GM21825 (cell line): ENCODE measurements around the gene ERC2.

Experiments used
- ATAC-seq: cut with Tn5 transposase; IDR thresholded peaks from one replicate; pipeline ENCODE4 v1.9.1; 2021; ENCODE audit warnings: mild to moderate bottlenecking, moderate library complexity; ENCODE audit not compliant: unreplicated experiment

Gene ERC2

DNA sequence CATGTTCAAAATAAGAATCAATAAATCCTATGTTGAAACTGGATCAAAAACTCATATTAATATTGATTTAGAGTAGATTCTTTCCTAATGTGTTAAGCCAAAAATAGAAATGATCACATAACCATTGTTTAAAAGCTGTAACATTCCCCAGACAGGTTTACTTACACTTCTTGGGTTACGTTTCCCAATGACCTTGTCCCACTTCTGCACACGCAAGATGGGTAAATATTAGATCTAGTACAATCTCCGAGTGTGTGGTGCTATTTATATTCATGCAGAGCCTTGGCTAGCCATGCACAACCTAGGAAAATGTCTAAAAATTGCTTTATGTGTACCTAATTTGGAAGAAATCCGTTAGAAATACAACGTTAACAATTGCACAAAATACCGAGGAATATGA, 39.6 kb downstream of the ERC2 start:
- ATAC-seq = no peak

DNA sequence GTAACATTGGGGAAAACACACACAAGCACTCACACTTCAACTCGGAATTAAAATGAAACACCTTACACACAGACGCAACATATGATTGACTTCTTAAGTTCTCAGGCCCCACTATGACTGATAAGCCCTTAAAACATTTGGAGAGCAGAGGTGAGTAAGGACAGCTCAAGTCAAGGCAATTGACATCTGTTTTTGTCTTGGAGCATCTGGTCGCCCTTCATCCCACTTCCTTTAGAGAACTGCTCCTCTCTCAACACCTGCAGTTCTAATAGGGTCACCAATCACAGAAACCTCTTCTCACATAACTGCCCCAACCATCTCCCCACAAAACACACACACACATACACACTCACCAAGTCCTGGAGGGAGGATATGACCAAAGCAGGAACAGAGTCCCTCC, 43.4 kb downstream of the ERC2 start:
- ATAC-seq = no peak

DNA sequence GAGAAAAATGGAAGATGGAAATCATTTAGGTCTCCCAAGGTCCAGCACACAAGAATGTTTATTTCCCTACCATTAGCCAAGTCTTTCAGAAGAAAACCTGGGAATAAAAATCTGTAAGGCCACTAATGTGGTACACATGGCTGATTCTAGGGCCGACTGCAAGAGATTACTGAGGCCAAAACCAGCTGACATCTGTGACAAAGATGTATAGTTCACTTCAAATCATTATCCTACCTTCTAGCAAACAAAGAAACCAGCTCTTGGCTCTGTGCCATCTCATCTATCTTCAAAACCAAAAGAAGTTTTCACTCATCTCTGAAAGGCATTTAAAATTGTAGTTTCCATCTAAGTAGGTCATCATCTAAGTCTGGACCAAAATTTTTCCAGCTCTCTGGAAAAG, 43.9 kb downstream of the ERC2 start:
- ATAC-seq = no peak

- no peak for ATAC-seq
Observed at GRCh38 chr3:56423661-56424099, 44.6 kb downstream of the ERC2 start.

DNA sequence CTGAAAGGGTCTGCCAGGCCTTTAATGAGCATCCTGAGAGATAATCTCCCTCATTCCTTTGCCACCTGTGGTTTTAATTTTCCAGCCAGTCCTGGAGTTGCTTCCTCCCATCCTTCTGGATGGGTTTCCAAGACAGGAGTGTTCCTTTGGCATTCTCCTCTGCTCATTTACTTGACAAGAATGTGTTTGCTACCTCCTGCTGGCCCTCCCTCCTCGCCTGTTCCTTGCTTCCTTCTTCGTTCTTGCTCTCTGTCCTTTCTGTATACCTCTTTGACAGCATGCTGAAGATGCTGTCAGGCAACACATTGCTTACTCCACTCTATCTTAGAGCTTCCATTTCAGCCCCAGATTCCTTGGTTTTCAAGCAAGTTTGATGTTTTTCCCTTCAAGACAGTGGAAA, 46.0 kb downstream of the ERC2 start:
- ATAC-seq = no peak

GRCh38 chr3:56421205-56421604, 47.1 kb downstream of the ERC2 start:
- ATAC-seq = no peak

- ATAC-seq = no peak
Observed at GRCh38 chr3:56415652-56416051, 52.6 kb downstream of the ERC2 start.

DNA sequence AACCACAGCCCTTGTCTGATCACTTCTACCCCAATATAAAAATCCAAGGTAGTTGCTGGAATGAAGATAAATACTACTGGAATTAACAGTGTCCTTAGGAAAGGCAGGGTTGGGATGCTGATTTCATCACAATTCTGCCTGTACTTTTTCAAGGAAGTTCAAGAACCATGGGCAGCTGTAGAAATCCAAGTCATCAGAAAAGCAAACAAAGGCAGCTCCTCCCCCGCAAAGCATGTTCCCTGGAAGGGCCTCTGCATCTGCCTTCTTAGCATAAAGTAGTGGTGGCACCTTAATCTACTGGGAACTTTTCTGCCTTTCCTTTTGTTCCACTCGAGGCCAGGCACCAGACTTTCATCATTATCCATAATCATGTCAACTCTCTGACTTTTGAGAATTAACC, 54.4 kb downstream of the ERC2 start:
- ATAC-seq = no peak

DNA sequence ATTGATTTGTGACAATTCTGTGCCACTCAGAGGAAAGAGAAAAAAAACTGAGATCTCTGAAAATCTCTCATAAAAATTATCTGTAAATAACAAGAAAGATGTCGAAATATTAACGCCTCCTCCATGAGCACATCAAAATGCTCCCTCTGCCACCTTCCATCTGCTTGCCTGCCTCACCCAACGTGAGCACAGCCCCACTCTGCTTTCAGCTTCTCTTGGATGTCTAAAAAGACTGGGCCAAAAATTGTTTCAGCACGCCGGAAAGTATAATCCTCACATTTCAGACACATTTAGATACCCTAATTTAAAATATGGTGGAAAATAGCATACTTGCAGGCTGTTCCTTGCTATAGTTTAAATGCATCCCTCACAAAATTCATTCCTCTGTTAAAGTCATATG, 57.1 kb downstream of the ERC2 start:
- ATAC-seq = no peak

DNA sequence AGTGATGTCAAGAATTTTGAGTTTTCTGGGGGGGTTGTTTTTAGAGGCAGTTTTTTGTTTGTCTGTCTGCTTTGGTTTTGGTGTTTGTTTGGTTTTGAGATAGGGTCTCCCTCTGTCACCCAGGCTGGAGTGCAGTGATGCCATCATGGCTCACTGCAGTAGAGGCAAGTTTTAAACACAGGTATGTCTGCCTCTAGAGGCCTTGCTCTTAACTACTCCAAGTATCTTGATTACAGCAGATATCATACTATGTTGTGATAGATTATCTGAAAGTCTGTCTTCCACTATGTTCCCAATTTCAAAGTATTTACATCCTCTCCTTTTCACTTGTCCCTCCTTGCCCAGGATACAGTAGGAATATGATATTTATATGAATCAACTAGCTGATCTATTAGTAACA, 57.7 kb downstream of the ERC2 start:
- no peak for ATAC-seq

- no peak for ATAC-seq
Observed at GRCh38 chr3:56409790-56410189, 58.5 kb downstream of the ERC2 start.

GRCh38 chr3:56408761-56409196, 59.5 kb downstream of the ERC2 start:
- ATAC-seq = no peak

DNA sequence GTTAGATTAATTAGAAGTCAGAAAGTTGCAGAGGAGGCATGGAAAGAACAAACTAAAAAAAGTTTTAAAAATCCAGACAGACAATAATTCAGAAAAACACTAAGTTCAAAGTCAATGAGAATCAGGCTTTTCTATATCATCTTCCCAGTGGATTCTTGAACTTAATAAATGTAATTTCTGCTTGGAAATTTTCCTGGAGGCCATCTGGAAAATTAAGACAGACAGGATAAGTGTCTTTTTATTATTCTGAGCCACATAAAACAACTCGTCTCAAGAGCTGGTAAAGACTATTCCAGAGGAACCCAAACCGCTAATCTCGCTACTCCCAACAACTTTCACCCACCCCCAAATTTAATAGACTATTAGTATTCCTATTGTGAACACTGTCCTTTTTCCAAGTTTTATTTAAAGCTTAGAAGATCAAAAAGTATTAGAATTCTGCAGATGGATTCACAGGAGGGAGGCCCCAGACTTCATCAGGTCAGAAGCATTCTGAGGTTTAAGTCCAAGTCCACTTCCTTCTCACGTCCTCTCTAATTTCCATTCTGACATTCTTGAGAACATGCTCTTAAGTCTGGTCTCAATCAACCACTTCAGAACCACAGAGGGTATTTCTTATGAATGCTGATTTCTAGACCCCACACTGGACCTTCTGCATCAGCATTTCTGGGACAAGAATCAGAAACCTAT, 61.3 kb downstream of the ERC2 start:
- no peak for ATAC-seq

DNA sequence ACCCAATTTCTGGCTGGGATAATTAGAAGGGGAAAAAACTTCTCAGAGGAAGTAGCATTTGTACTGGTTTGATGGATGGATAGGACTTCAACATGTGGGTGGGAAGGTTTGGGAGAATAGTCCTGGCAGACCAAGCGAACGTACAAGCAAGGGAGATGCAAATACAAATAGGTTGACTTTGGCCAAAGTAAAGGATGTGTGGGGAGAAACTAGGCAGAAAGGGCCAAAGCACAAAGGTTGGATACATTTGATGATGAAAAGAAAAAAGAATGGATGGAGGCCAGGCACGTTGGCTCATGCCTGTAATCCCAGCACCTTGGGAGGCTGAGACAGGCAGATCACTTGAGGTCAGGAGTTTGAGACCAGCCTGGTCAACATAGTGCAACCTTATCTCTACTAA, 63.4 kb downstream of the ERC2 start:
- no peak for ATAC-seq

DNA sequence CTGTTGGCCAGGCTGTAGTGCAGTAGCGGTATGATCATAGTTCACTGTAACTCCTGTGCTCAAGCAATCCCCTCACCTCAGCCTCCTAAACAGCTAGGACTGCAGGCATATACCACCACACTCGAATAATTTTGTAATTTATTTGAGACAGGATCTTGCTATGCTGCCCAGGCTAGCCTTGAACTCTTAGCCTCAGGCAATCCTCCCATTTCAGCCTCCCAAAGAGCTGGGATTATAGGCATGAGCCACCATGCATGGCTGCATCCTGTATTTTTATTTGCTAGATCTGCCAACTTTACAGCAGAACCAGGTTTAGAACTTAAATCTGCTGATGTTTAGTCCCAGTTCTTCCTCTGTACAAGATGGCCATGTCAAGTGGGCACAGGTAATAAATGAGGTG, 69.6 kb downstream of the ERC2 start:
- ATAC-seq = no peak

- ATAC-seq = no peak
Observed at GRCh38 chr3:56397798-56398197, 70.5 kb downstream of the ERC2 start.

GRCh38 chr3:56389183-56389830, 79.0 kb downstream of the ERC2 start:
- ATAC-seq = no peak

DNA sequence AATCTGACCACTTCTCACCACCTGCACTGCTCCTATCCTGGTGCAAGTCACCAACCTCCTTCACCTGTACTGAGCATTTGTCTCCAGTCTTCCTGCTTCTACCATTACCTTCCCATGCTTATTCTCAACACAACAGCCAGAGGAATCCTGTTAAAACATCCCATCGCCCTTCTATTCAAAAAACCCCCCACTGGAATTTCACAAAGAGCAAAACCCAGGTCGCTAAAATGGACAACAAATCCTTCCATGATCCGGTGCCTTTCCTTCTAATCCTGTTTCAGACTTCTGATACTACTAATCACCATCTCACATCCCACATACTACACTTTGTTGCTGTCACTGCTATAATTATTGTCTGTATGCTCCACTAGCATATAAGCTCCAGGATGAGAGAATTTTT, 85.2 kb downstream of the ERC2 start:
- no peak for ATAC-seq

- ATAC-seq = no peak
Observed at GRCh38 chr3:56379723-56380287, 88.5 kb downstream of the ERC2 start.

DNA sequence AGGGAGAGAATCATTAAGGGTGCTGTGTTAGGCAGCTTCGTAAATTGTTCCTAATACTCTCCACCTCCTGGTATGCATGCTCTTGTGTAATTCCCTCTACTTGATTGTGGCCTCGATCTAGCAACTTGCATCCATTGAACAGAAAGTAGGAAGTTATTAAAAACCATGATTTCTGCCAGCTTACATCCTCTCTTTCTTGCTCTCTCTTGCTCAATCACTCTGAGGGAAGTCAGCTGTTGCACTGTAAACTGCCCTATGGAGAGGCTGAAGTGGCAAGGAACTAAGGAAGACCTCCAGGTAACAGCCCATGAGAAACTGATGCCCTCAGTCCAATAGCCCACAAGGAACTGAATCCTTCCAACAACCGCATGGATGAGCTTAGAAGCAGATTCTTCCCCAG, 92.6 kb downstream of the ERC2 start:
- ATAC-seq = no peak

DNA sequence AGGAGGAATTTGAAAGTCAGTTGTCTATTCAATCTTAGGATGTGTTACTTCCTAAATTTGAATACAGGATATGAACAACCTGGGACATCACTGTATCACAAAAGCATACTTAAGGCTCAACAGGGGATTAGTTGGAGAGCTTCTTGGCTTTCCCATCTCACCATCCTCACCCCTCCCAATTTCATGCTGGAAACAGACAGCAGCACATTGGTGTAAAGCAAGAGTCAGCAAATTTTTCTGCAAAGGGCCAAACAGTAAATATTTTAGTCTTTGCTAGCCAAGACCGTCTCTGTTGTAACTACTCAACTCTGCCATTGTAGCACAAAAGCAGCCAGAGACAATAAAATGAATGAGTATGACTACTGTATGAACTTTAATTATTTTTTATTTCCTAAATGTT, 94.9 kb downstream of the ERC2 start:
- no peak for ATAC-seq

DNA sequence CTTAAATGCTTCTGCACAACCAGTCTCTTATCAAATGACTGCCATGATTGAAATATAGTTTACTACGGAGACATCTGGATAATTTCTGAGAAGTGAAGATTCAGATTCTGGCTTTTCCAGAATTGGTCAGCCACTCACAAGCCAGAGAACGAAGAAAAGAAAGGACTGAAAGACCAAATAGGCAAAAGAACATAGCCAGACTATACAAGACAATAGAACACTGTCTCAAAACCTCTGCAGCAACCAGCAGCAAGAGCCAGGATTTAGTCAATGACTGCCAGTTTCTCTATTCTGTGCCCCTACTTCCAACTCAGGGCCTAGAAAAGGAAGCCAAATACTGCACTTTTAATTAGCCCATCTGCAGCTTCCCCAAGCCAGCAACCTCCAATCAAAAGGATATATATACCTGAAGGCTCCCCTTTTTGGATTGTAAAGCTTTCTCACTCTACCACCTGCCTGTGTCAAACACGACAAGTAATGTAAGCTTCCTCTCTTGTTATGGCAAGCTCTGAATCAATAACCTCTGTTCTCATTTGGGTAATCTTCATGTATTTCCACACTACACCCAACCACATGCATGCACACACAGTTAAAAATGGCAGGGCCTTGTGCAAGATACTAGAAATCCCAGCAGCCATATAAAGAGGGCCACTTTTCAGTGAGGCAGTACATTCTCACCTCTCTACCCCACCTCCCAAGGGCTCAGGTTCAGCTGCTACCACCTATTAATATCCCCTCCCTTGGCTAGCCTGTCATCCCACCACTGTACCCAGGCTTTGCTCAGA, 97.1 kb downstream of the ERC2 start:
- ATAC-seq = no peak
